GM18909 (cell line): ENCODE data around the gene ACAP1.
"Not testable (repeated sequence)": the region's sequence is repeated elsewhere in the genome, so short reads cannot be mapped to it uniquely, and the experiment has no call there.

Source experiments
- ATAC-seq: cut with Tn5 transposase; IDR thresholded peaks from one replicate; pipeline ENCODE4 v1.9.1; 2021; ENCODE audit warnings: mild to moderate bottlenecking; ENCODE audit not compliant: unreplicated experiment, poor library complexity

ACAP1 gene

DNA sequence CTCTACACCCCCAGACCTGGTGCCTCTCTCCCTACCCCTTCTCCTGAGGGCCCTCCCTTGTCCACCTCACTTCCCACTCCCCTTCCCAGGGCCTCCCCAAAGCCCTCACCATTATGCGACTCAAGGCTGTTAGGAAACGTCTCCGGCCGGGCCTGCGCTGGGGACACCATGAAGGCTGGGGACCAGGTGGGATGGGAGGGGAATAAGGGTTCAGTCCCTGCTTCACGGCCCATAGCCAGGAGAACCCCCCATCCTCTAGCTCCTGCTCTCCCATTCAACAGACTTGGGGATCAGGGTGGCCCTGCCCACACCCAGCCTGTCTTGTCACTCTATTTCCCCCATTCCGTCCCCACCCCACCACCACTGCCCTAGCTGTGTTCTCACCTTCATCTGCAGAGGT lies 9.3 kb upstream of the ACAP1 start:
- ATAC-seq: no peak

DNA sequence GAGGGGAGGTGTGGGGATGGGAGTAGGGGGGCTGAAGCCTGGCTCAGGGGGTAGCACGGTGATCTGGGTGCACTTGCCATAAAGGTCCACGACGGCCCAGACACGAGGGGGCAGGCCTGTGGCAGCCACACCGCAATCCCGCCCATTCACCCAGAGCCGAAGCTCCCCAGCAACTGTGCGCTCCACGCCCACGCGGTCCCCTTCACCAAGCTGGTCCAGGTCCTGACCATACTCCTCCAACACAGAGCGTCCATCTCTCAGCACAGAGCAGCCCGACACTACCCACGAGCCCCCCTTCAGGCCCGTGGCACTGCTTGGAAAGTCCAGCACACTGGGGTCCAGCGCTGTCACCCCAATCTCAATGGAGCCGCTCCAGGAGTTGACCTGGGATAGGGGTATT lies 8.8 kb upstream of the ACAP1 start:
- no peak for ATAC-seq

DNA sequence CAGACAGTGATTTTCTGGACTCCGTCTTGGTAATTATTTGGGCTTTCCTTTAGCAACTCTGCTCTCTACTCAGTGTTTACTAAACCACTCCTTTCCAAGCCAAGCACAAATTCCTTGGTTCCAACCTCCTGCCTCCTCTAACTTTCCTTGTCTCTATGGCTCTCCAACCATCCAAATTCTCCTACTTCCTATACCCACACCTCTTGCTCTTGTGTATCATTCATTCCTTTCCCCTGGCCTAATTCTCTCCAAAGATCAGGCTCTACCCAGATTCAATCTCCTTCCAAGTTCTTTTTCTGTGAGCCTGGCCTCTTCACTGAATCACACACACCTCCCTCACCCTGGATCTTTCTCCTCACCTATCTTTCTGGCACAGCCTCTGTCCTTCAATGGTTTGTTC lies 8.3 kb upstream of the ACAP1 start:
- ATAC-seq: no peak

DNA sequence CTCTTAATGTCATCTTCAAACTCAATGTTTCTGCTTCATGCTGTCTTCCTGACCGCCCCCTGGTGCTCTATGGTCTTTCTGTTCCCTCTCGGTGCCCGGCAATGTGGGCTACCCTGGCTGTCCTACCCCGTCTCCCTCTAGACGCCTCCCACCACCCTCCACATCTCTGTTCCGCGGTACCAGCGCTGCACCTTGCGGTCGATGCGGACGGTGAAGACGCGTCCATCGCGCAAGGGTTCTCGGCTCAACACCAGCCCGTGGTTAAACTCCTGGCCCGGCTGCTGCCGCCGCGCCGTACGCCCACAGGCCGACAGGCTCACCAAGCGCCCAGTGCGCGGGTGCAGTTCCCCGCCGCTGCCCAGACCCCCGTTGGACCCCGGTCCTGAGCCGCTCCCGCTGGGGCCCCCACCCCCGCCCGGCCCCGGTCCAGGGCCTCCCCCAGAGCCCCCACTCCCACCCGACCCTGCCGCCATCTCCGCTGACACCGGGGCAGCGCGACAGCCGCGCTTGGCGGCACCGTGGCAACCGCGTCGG lies 7.4 kb upstream of the ACAP1 start, which contains the start of gene NEURL4:
TSS of gene NEURL4 (minus strand) at position 496 of the 534 bp plus-strand sequence. CDS start at position 473, 23 bp downstream.
- peak; percentile 10 for ATAC-seq

DNA sequence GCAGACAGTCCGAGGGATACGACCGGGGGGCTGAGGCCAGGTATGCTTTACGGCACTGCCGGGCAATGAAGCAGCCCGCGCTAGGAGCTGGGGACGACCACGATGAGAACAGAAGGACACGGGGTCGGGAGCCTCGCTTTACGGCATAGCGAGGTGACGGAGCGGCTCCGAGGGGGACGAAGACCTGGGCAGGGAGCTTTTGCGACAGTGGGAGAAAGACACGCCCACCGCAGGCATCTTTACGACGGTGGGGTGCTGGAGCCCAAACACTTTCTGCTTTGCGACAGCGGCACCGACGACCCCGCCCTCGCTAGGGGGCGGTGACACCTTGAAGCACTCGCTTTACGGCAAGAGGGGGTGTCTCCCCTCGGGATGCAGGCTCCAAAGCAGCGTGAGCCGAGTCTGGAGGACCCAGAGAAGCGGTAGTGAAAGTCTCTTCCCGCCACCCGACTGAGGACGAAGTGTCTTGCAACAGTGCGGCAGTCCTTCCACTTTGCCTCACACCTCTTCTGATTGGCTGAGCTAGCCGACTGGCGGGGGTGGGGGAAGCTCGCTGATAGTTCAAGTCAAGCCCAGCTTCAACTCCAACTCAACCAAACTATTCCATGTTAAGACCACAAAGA lies 6.8 kb upstream of the ACAP1 start:
- ATAC-seq: peak; percentile 62

GRCh38 chr17:7329997-7330637 lies 6.2 kb upstream of the ACAP1 start:
- ATAC-seq: peak; percentile 44

DNA sequence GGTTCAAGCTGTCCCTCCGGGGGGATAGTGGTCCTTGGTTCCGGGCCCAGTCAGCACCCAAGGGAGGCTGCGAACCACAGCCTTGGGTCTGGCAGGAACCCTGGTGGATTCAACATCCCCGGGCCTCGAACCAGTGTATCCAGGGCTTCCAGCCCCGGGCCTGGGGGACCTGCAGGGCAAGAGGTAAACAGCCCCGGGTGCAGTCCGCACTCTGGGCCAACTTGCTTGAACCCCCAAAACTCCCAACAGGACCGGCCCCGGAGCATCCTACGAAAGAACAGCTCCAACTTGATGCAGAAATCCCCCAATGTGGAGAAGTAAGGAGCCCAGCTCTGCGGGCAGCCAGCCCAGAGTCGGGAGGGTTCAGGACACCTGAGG lies 5.7 kb upstream of the ACAP1 start:
- ATAC-seq: no peak

- ATAC-seq: no peak
Observed at GRCh38 chr17:7332111-7332510, 4.2 kb upstream of the ACAP1 start.

- ATAC-seq: not testable (repeated sequence)
Observed at GRCh38 chr17:7332600-7333069, 3.7 kb upstream of the ACAP1 start.

- no peak for ATAC-seq
Observed at GRCh38 chr17:7334938-7335538, 1.3 kb upstream of the ACAP1 start.

DNA sequence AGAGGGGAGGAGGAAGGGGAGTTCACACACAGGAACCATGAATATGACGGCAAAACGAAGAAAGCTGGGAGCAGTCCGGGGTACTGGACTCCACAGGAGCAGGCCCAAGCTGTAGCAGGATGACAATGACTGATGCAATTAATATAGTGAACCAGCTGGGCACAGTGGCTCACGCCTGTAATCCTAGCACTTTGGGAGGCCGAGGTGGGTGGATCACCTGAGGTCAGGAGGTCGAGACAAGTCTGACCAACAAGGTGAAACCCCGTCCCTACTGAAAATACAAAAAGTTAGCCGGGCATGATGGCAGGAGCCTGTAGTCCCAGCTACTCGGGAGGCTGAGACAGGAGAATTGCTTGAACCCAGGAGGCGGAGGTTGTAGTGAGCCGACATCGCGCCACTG lies 564 bp upstream of the ACAP1 start:
- not testable (repeated sequence) for ATAC-seq

- ATAC-seq: not testable (repeated sequence)
Observed at GRCh38 chr17:7337600-7337999, 1.3 kb downstream of the ACAP1 start.

DNA sequence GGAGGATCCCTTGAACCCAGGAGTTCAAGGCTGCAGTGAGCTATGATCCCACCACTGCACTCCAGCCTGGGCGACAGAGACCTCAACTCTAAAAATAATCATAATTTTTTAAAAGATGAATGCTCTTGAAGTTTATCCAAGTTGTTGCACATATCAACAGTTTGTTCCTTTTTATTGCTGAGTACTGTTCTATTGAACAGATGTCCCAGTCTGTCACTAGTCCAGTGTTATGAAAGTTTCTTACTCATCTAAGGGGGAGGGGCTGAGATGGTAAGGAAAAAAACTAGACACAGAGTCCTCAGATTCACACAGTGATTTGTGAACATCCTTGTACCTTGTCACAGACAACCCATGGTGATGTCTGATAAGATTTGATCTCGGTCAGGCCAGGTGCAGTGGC lies 3.9 kb downstream of the ACAP1 start:
- ATAC-seq: no peak

DNA sequence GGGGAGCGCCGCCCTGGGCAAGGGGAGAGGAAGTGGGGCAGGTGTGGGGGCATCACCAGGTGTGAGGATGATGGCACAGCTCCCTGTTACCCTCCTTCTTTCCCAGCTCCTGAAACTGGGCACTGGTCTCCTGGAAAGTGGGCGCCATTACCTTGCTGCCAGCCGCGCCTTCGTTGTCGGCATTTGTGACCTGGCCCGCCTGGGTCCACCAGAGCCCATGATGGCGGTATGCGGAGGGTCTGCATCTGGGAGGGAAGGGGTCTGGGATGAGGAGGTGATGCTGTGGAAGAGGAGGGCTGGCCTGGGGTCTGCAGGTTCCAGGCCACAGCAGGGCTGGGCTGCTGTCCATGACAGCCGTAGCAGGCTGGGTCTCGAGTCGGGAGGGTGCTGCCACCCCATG lies 5.5 kb downstream of the ACAP1 start:
- no peak for ATAC-seq

DNA sequence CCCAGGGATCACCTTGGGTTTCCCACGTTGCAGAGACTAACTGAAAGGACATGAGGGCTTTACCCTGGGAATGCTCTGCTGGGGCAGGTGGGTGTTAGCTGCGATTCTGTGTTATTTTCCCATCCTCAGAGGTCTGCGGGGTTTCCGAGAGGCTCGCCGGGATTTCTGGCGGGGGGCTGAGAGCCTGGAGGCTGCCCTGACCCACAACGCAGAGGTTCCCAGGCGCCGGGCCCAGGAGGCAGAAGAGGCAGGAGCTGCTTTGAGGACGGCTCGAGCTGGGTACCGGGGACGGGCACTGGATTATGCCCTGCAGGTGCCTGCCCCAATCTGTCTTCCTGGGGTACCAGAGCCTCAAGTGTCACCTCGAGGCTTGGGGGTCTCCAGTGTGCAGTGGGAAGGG lies 6.9 kb downstream of the ACAP1 start:
- no peak for ATAC-seq

DNA sequence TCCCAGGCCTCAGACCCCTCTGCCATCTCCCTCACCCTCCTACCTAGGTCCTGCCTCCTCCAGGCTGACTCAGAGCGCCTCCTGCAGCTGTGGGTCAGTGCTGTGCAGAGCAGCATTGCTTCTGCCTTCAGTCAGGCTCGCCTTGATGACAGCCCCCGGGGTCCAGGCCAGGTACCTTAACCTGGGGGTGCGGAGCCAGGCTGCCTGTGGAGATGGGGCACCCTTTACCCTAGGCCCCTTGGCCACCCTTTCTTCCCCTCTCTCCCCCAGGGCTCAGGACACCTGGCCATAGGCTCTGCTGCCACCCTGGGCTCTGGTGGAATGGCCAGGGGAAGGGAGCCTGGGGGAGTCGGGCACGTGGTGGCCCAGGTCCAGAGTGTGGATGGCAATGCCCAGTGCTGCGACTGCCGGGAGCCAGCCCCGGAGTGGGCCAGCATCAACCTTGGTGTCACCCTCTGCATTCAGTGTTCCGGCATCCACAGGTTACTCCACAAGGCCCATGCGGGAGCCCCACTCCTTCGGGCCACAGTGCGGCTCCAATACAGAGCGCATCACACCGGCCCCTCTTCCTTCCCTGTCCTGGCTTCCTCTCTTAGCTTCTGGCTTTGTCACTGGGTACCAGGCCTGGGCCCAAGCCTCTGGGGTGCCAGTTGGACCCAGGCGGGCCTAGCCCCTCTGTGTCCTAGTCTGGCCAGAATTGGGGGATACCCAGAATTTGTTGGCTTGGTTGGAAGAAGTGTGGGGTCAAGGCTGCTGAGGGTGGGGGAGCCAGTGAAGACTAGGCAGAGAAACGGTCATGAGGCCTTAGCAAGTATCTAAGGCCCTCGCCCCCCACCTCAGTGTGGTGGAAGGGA lies 10.7 kb downstream of the ACAP1 start:
- ATAC-seq: no peak

DNA sequence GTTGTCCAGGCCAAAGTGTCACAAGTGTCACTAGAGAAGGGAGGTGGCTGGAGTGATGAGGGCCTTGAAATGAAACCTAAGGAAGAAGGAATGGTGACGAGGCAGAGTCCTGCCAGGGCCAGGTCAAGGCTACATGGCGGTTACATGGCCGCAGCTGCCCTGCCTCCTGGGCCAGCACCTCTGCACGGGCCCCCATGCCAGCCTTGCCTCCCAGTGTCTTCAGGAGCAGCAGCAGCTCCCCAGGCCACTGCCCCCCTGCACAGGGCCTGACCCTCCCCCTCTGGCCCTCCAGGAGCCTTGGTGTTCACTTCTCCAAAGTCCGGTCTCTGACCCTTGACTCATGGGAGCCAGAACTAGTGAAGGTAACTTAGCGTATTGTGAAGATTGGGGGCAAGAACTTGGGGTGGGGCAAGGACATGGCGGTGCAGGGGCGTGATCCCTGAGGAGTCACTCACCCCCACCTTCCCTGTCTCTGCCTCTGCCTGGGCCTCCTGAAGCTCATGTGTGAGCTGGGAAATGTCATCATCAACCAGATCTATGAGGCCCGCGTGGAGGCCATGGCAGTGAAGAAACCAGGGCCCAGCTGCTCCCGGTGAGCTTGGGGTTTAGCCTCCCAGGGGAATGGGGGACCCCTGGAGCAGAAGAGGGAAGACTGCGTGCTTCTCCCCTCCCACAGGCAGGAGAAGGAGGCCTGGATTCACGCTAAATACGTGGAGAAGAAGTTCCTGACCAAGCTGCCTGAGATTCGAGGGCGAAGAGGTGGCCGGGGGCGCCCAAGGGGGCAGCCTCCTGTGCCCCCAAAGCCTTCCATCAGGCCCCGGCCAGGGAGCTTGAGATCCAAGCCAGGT lies 11.5 kb downstream of the ACAP1 start:
- ATAC-seq: no peak

- ATAC-seq: no peak
Observed at GRCh38 chr17:7348478-7349242, 12.3 kb downstream of the ACAP1 start.
